Measurements from ENCODE around the gene ODF2.

DNA sequence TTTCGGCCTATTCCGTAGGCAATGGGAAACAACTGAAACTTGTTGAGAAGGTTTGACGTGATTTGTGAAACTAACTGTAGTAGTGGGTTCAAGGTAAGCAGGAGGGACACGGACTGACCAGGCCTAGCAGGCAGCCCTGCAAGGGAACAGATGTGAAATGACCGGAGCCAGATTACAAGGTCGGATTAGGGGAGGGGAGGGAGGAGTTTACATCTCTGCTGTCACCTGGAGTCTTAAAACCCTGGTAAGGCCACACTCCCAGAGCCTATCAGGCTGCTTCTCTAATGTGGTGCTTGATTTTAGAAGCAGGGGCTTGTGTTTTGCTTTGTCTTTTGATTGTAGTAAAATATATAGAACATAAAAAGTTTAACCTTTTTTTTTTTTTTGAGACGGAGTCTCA, 93.1 kb downstream of the ODF2 start:
- no peak for TF ChIP-seq POLR2A (IDR thresholded peaks at IDR 0.05; ENCODE audit: low read depth, low read length)
- TF ChIP-seq, protein P1, sequence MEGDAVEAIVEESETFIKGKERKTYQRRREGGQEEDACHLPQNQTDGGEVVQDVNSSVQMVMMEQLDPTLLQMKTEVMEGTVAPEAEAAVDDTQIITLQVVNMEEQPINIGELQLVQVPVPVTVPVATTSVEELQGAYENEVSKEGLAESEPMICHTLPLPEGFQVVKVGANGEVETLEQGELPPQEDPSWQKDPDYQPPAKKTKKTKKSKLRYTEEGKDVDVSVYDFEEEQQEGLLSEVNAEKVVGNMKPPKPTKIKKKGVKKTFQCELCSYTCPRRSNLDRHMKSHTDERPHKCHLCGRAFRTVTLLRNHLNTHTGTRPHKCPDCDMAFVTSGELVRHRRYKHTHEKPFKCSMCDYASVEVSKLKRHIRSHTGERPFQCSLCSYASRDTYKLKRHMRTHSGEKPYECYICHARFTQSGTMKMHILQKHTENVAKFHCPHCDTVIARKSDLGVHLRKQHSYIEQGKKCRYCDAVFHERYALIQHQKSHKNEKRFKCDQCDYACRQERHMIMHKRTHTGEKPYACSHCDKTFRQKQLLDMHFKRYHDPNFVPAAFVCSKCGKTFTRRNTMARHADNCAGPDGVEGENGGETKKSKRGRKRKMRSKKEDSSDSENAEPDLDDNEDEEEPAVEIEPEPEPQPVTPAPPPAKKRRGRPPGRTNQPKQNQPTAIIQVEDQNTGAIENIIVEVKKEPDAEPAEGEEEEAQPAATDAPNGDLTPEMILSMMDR (IDR thresholded peaks at IDR 0.05; ENCODE audit: extremely low read depth in 1 of 2, insufficient read depth in 1 of 2, low read depth in 1 of 2, low read length in 2 of 2) = no peak
- no peak for TF ChIP-seq POLR2AphosphoS5 (IDR thresholded peaks at IDR 0.05; ENCODE audit: insufficient read depth, low read depth, low read length)
